Right atrium auricular region (tissue), 2 donors: ENCODE data around the gene CEP128. TPM values are rescaled to one million over a fixed set of nuclear protein-coding genes. Genes with fewer than 3 reads are reported as not detected.
"Not testable (repeated sequence)": the region's sequence is repeated elsewhere in the genome, so short reads cannot be mapped to it uniquely, and the experiment has no call there.

Source experiments
- DNase-seq: peaks from one replicate; pipeline ENCODE4 v3.0.0-alpha.2; 2019; ENCODE audit warnings: low spot score
- H3K27ac ChIP-seq, 2 donors: fragments of 200-600 bp; sonication (generic); 1 replicate in 1 of 2; 2 replicates in 1 of 2; pipeline ENCODE4 v1.5.1; 2016 to 2019
- H3K27me3 ChIP-seq, 2 donors: fragments of 200-600 bp; sonication (generic); one replicate each; pipeline versions ENCODE4 v1.5.1 to v1.6.0; 2017 to 2019
- H3K36me3 ChIP-seq: fragments of 200-600 bp; sonication (generic); one replicate; pipeline ENCODE4 v1.5.1; 2016
- H3K4me1 ChIP-seq, 2 donors: fragments of 200-600 bp; sonication (generic); one replicate each; pipeline versions ENCODE4 v1.5.1 to v1.6.0; 2017 to 2019
- H3K4me3 ChIP-seq, 2 donors: fragments of 200-600 bp; sonication (generic); 1 replicate in 1 of 2; 2 replicates in 1 of 2; pipeline ENCODE4 v1.5.1; 2017 to 2019; ENCODE audit warnings: mild to moderate bottlenecking in 1 of 2, moderate library complexity in 1 of 2
- H3K9me3 ChIP-seq, 2 donors: fragments of 200-600 bp; sonication (generic); one replicate each; pipeline ENCODE4 v1.5.1; 2019
- total RNA-seq, 2 donors: library from RNA; depleted of rRNA; stranded (reverse); fragments of >200 nt; gene quantifications; one replicate each; pipeline ENCODE4 v1.1.0, GENCODE V29; 2016
- TF ChIP-seq, protein P1 (sequence below), 2 donors: fragments of 200-600 bp; sonication (generic); IDR thresholded peaks; one replicate each; pipeline ENCODE4 v1.5.1; 2019; ENCODE audit warnings: antibody characterized with exemption in 2 of 2

CEP128 gene
- total RNA-seq, 2 donors from 2014 or later = 1.3 to 2.7 TPM

DNA sequence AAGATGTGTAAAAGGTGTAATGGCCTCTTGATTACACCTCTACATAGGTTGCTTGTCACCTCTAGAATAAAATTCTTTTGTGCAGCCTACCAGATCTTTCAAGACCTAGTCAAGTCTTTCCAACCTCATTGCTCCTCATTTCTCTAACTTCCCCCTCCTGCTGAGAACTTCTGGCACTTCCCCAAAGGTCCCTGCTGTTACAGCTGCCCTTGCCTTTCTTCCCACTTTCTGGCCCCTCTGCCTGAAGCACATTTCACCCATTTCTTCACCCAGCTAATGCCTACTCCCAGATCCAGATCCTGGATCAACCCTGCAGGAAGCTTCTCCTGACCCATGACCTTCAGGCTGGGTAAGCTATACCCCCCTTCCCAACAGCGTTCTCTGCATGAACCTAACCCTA, 15.4 kb upstream of the CEP128 start:
- Histone ChIP-seq H3K4me3 (no peak overlapping the region), H3K36me3 (no peaks in the 10 kb centered on the region), H3K9me3 (no peaks in the 10 kb centered on the region), H3K27ac (no peak overlapping the region), H3K27me3 (no peaks in the 10 kb centered on the region), H3K4me1 (peaks cover 0 to 11% of the 10 kb centered on the region in 2 donors)
- no peak for DNase-seq
- TF ChIP-seq, protein P1, sequence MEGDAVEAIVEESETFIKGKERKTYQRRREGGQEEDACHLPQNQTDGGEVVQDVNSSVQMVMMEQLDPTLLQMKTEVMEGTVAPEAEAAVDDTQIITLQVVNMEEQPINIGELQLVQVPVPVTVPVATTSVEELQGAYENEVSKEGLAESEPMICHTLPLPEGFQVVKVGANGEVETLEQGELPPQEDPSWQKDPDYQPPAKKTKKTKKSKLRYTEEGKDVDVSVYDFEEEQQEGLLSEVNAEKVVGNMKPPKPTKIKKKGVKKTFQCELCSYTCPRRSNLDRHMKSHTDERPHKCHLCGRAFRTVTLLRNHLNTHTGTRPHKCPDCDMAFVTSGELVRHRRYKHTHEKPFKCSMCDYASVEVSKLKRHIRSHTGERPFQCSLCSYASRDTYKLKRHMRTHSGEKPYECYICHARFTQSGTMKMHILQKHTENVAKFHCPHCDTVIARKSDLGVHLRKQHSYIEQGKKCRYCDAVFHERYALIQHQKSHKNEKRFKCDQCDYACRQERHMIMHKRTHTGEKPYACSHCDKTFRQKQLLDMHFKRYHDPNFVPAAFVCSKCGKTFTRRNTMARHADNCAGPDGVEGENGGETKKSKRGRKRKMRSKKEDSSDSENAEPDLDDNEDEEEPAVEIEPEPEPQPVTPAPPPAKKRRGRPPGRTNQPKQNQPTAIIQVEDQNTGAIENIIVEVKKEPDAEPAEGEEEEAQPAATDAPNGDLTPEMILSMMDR (IDR thresholded peaks at IDR 0.05) = no peak

DNA sequence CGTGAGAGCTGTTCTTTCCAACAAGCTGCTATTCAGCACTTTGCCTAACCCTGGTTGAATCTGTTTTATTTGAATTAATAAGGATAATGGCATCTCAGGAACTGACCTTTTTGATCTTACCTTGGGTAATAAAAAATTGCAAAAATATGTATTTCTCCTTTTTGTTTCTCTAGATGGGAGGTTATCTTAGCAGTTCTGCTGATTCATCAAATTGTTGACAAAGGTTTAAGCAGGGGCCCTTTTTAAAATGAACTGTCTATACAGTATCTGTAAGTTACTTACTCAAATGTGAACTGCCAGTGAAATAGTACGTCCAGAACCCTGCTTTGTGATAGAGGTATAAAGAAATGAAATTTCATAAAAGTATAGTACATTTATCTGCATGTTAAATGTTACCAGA, 14.6 kb upstream of the CEP128 start:
- no peak overlapping the region for H3K27ac ChIP-seq
- peaks cover 0 to 11% of the 10 kb centered on the region in 2 donors for H3K4me1 ChIP-seq
- H3K36me3 ChIP-seq = no peaks in the 10 kb centered on the region
- no peak for DNase-seq
- TF ChIP-seq, protein P1 (IDR thresholded peaks at IDR 0.05) = no peak
- no peaks in the 10 kb centered on the region for H3K9me3 ChIP-seq
- H3K27me3 ChIP-seq = no peaks in the 10 kb centered on the region
- no peak overlapping the region for H3K4me3 ChIP-seq

DNA sequence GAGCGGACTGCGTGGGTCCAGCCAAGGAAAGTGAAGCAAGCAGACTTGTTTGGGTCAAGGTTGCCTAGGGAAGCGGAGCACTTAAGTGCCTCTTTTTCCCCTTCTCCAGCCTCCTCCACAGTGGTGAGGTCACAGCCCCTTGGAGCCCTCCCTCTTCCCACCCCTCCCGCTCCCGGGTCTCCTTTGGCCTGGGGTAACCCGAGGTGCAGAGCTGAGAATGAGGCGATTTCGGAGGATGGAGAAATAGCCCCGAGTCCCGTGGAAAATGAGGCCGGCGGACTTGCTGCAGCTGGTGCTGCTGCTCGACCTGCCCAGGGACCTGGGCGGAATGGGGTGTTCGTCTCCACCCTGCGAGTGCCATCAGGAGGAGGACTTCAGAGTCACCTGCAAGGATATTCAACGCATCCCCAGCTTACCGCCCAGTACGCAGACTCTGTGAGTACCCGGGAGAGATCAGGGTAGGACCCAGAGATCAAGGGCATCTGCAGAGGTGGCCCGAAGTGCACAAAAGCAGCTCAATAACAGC, 13.9 kb upstream of the CEP128 start, which contains the start of gene TSHR:
Gene TSHR, plus strand, starts transcription at position 206 of the 526 bp plus-strand sequence. Its CDS starts 60 bp downstream, at position 266.
- Histone ChIP-seq H3K9me3 (no peaks in the 10 kb centered on the region), H3K36me3 (no peaks in the 10 kb centered on the region), H3K4me3 (peak within 1 kb of the TSS; percentile 33 to 58), H3K27me3 (no peaks in the 10 kb centered on the region), H3K27ac (no peak within 1 kb of the TSS), H3K4me1 (peaks cover 0 to 11% of the 10 kb centered on the region in 2 donors)
- TF ChIP-seq, protein P1 (IDR thresholded peaks at IDR 0.05) = no peak
- DNase-seq = no peak

DNA sequence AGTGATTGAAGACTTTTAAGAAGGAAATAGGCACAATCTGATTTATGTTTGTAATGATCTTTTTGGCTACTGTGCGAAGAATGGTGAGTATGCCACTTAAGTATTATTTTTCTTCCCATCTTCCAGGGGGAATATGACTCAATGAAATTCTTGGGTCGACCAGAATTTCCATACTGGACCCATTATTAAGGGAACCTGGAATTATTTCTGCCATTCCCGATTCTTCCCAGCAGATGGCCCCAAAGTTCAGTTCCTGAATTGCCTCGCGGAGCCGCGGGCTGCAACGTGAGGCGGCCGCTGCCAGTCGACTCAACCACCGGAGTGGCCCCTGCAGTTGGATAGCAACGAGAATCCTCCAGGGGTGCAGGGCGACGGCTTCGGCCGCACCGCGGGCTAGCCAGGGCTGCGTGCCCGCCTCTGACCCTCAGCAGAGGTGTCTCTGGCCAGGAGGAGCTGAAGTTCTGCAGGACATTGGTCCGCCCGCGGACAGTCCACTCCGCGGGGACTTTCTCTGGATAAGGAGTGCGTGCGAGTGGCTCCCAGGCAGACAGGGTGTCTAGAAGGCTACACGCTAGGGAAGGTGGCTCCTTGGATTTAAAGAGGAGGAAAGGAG, 13.3 kb upstream of the CEP128 start:
- Histone ChIP-seq H3K4me1 (peaks cover 0 to 11% of the 10 kb centered on the region in 2 donors), H3K36me3 (no peaks in the 10 kb centered on the region), H3K4me3 (peak overlapping the region; percentile 33 to 58), H3K27me3 (no peaks in the 10 kb centered on the region), H3K9me3 (no peaks in the 10 kb centered on the region), H3K27ac (no peak overlapping the region)
- peak; percentile 82 for DNase-seq
- TF ChIP-seq, protein P1 (IDR thresholded peaks at IDR 0.05) = peak; percentile 55 to 90

DNA sequence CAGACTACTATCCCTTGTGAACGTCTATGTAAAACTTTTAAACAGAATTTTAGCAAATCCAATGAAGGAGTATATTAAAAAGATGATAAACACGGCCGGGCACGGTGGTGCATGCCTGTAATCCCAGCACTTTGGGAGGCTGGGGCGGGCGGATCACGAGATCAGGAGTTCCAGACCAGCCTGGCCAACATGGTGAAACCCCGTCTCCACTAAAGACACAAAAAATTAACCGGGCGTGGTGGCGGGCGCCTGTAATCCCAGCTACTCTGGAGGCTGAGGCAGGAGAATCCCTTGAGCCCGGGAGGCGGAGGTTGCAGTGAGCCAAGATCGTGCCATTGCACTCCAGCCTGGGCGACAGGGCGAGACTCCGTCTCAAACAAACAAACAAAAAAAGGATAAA, 11.7 kb upstream of the CEP128 start:
- DNase-seq, H3K4me3 ChIP-seq, H3K36me3 ChIP-seq, H3K27me3 ChIP-seq, H3K27ac ChIP-seq, H3K9me3 ChIP-seq: not testable (repeated sequence)
- H3K4me1 ChIP-seq = peaks cover 0 to 11% of the 10 kb centered on the region in 2 donors

DNA sequence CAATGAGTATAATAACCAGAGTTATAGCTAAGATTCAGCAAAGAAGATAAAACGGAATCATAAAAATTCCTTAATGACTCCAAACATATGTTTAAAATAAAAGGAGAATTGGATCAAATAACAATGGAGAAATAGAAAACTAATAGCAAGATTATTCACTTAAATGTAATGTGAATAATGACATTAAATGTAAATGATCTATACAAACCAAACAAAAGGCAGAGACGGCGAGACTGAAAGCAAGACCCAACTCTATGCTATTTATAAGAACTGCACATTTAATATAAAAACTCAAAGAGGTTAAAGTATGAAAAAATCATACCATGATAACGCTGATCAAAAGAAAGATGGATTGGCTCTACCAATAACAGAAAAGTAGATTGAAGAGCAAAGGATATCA, 10.0 kb upstream of the CEP128 start:
- H3K27me3 ChIP-seq = no peaks in the 10 kb centered on the region
- no peaks in the 10 kb centered on the region for H3K9me3 ChIP-seq
- H3K4me1 ChIP-seq = peaks cover 0 to 11% of the 10 kb centered on the region in 2 donors
- no peaks in the 10 kb centered on the region for H3K36me3 ChIP-seq
- DNase-seq = no peak
- H3K27ac ChIP-seq = no peak overlapping the region
- H3K4me3 ChIP-seq = no peak overlapping the region
- TF ChIP-seq, protein P1 (IDR thresholded peaks at IDR 0.05) = no peak
